A549 (cell line): Measurements from ENCODE around the gene TNMD. TPM values are rescaled to one million over a fixed set of nuclear protein-coding genes. Genes with fewer than 3 reads are reported as not detected.

Source experiments
- ATAC-seq, 2 experiments: fragments of 200-7000 bp in 1 of 2; fragments of >200 bp in 1 of 2; cut with Nextera tagmentation in 1 of 2; cut with Tn5 transposase in 1 of 2; 3 replicates each; pipeline versions ENCODE4 v1.8.0 to v1.9.1; 2018 to 2020; ENCODE audit warnings: mild to moderate bottlenecking in 1 of 2, moderate library complexity in 1 of 2
- CTCF ChIA-PET: fragments of 300-600 bp; sonication (Branson Sonifier 250); formaldehyde crosslinking; extraction: SDS; loops from one replicate; lab custom pipeline; 2021; ENCODE audit warnings: antibody characterized with exemption, inconsistent platforms; lab: Yijun Ruan, JAX
- POLR2A ChIA-PET: fragments of 350-600 bp; formaldehyde crosslinking; extraction: SDS; loops from one replicate; lab custom pipeline; 2021; ENCODE audit warnings: antibody characterized with exemption, inconsistent platforms; lab: Yijun Ruan, JAX
- DNase-seq, 2 experiments: peaks; one replicate each; pipeline versions ENCODE4 v3.0.0 to v3.0.0-alpha.2; 2011 to 2016; ENCODE audit warnings: low read depth in 1 of 2, low spot score in 1 of 2
- FAIRE-seq: peaks from 2 replicates; lab custom pipeline; 2011; peaks lifted over from hg19 to GRCh38; lab: Jason Lieb, UNC
- H3K27ac ChIP-seq, 2 experiments: fragments of >200 bp; sonication (Bioruptor Twin); formaldehyde crosslinking; 3 replicates each; pipeline ENCODE4 v1.5.1; 2016 to 2017
- H3K4me1 ChIP-seq: fragments of >200 bp; sonication (Bioruptor Twin); formaldehyde crosslinking; 3 replicates; pipeline ENCODE4 v1.6.1; 2016
- H3K4me2 ChIP-seq: fragments of >200 bp; sonication (Bioruptor Twin); formaldehyde crosslinking; 3 replicates; pipeline ENCODE4 v1.6.1; 2016
- H3K4me3 ChIP-seq: fragments of >200 bp; sonication (Bioruptor Twin); formaldehyde crosslinking; 3 replicates; pipeline ENCODE4 v1.5.1; 2016
- H3K9me3 ChIP-seq: fragments of >200 bp; sonication (Bioruptor Twin); formaldehyde crosslinking; 3 replicates; pipeline ENCODE4 v1.6.1; 2016
- CBX8 ChIP-seq: fragments of 200-600 bp; sonication (generic); IDR thresholded peaks from 2 replicates; pipeline ENCODE4 v1.6.1; 2016
- CEBPB ChIP-seq, 2 experiments: fragments of >200 bp in 1 of 2; sonication (Bioruptor Twin) in 1 of 2; formaldehyde crosslinking in 1 of 2; IDR thresholded peaks; 2 replicates each; pipeline ENCODE4 v1.6.1; 2012 to 2016
- EHMT2 ChIP-seq: fragments of 200-600 bp; sonication (generic); IDR thresholded peaks from 2 replicates; pipeline ENCODE4 v1.6.1; 2016; ENCODE audit warnings: antibody characterized with exemption, low read depth, mild to moderate bottlenecking, moderate library complexity
- HOXA7 ChIP-seq: fragments of 250-450 bp; sonication (Bioruptor Pico); IDR thresholded peaks from 2 replicates; pipeline ENCODE4 v1.5.0; 2020; ENCODE audit warnings: mild to moderate bottlenecking, moderate library complexity
- KDM1A ChIP-seq: fragments of 200-600 bp; sonication (generic); IDR thresholded peaks from 2 replicates; pipeline ENCODE4 v1.6.1; 2016; ENCODE audit warnings: low read depth, mild to moderate bottlenecking
- KDM5A ChIP-seq: fragments of 200-600 bp; sonication (generic); IDR thresholded peaks from 2 replicates; pipeline ENCODE4 v1.6.1; 2016; ENCODE audit warnings: antibody characterized with exemption, mild to moderate bottlenecking
- MAFK ChIP-seq: fragments of 450-650 bp; IDR thresholded peaks from 2 replicates; pipeline ENCODE4 v1.6.1; 2014; ENCODE audit not compliant: partially characterized antibody
- PHF8 ChIP-seq: fragments of 200-600 bp; sonication (generic); IDR thresholded peaks from 2 replicates; pipeline ENCODE4 v1.6.1; 2016; ENCODE audit warnings: low read depth, mild to moderate bottlenecking, antibody characterized with exemption, moderate library complexity, borderline replicate concordance
- POLR2A ChIP-seq: IDR thresholded peaks from 2 replicates; pipeline ENCODE4 v1.6.1; 2012; ENCODE audit warnings: mild to moderate bottlenecking, low read length
- RAD21 ChIP-seq, 2 experiments: fragments of >200 bp in 1 of 2; sonication (Bioruptor Twin) in 1 of 2; formaldehyde crosslinking in 1 of 2; IDR thresholded peaks in 1 of 2; conservative IDR thresholded peaks in 1 of 2; 2 replicates in 1 of 2; 3 replicates in 1 of 2; pipeline ENCODE4 v1.6.1; 2012 to 2018; ENCODE audit warnings: inconsistent platforms in 1 of 2
- RNF2 ChIP-seq: fragments of 200-600 bp; sonication (generic); IDR thresholded peaks from 2 replicates; pipeline ENCODE4 v1.6.1; 2016; ENCODE audit warnings: low read depth, mild to moderate bottlenecking, antibody characterized with exemption, moderate library complexity, borderline replicate concordance
- TFCP2L1 ChIP-seq: fragments of 250-450 bp; sonication (Bioruptor Pico); IDR thresholded peaks from 2 replicates; pipeline ENCODE4 v1.5.0; 2021; ENCODE audit warnings: mild to moderate bottlenecking
- ZFP36 ChIP-seq: fragments of 450-650 bp; IDR thresholded peaks from 2 replicates; pipeline ENCODE4 v1.6.1; 2014; ENCODE audit warnings: borderline replicate concordance; ENCODE audit not compliant: partially characterized antibody
- ZSCAN20 ChIP-seq: fragments of 250-450 bp; sonication (Bioruptor Pico); IDR thresholded peaks from 2 replicates; pipeline ENCODE4 v1.8.0; 2022; ENCODE audit warnings: mild to moderate bottlenecking, moderate library complexity
- WGBS: methylation state at CpG from one replicate; pipeline ENCODE4 v1.1.6; 2017; ENCODE audit errors: missing lambda C conversion rate; 5-methylcytosine and 5-hydroxymethylcytosine counted together
- polyA plus RNA-seq, 4 experiments: library from polyadenylated mRNA; depleted of rRNA in 3 of 4; stranded (reverse); fragments of >200 nt; fragmentation: RNase III in 1 of 4; extraction: RNeasy Plus Mini Kit Qiagen cat#74134 plus additional on column Dnase treatment in 1 of 4; gene quantifications; 2 replicates in 3 of 4; 3 replicates in 1 of 4; pipeline ENCODE4 v1.2.3, GENCODE V29; 2011 to 2017
- TF ChIP-seq, protein P1 (sequence below): fragments of >200 bp; sonication (Bioruptor Twin); formaldehyde crosslinking; IDR thresholded peaks from 3 replicates; pipeline ENCODE4 v1.6.1; 2016
- TF ChIP-seq, protein P2 (sequence below): fragments of >200 bp; sonication (Bioruptor Twin); formaldehyde crosslinking; IDR thresholded peaks from 3 replicates; pipeline ENCODE4 v1.5.1; 2016

Gene TNMD
- polyA plus RNA-seq, 2 of the 4 experiments (the other 2 are of a cell fraction): not detected

DNA sequence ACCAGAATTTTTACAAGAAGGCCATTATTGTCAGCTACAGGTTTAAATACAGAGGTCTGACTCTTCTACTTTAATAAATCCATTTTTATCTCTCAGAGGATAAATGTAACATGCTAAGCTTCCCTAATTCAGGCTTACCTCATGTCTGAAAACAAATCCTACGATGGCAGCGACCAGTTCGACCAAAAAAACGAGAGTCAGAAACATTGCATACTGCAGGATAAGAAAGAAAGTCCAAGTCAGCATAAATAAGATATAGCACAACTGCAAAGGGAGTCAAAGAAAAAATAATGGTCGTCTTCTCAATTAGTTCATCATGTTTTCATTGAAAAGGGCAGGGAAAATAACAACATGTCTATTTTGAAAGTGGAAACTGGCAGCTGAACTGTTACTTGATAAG lies 50.3 kb downstream of the TNMD start:
- H3K4me2 ChIP-seq: peak overlapping the region; percentile 80
- H3K9me3 ChIP-seq: no peaks in the 10 kb centered on the region
- no peak overlapping the region for H3K27ac ChIP-seq
- peaks cover 8% of the 10 kb centered on the region; the same call in 2 of the 3 replicates for H3K4me1 ChIP-seq
- ATAC-seq: no peak
- TF ChIP-seq CEBPB (IDR thresholded peaks at IDR 0.05) (no peak), KDM1A (no peak), EHMT2 (no peak), HOXA7 (CRISPR knock-in tag) (no peak), CBX8 (no peak), MAFK (peak; percentile 78)
- TF ChIP-seq, protein P1, sequence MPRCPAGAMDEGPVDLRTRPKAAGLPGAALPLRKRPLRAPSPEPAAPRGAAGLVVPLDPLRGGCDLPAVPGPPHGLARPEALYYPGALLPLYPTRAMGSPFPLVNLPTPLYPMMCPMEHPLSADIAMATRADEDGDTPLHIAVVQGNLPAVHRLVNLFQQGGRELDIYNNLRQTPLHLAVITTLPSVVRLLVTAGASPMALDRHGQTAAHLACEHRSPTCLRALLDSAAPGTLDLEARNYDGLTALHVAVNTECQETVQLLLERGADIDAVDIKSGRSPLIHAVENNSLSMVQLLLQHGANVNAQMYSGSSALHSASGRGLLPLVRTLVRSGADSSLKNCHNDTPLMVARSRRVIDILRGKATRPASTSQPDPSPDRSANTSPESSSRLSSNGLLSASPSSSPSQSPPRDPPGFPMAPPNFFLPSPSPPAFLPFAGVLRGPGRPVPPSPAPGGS: no peak
- CTCF ChIA-PET: no interaction called here
- no peak for DNase-seq
- 83% methylated on average over 5 of the region's 5 CpGs for WGBS
- no peak overlapping the region for H3K4me3 ChIP-seq
- FAIRE-seq: peak; percentile 65
- POLR2A ChIA-PET: no interaction called here

DNA sequence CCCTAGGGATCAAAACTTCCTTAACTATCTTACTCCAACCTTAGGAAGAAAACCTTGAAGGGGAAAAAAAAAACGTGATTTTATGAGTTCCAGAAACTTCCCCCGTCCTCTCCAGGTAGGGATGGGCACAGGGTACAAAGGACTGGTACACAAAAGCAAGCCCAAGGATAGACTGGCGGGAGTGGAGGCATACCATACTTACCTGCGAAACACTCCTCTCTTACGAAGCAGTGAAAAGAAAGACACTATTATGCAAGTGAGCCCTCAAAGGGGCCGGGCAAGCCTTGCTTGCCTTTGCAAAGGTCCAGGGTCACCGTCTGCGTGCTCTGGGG lies 51.2 kb downstream of the TNMD start:
- Histone ChIP-seq H3K4me3 (peak overlapping the region; percentile 79), H3K9me3 (no peaks in the 10 kb centered on the region), H3K4me2 (peak overlapping the region; percentile 80), H3K4me1 (peaks cover 8% of the 10 kb centered on the region; the same call in 2 of the 3 replicates), H3K27ac (peak overlapping the region; percentile 81 to 92)
- no peak for TF ChIP-seq MAFK
- TF ChIP-seq, protein P2, sequence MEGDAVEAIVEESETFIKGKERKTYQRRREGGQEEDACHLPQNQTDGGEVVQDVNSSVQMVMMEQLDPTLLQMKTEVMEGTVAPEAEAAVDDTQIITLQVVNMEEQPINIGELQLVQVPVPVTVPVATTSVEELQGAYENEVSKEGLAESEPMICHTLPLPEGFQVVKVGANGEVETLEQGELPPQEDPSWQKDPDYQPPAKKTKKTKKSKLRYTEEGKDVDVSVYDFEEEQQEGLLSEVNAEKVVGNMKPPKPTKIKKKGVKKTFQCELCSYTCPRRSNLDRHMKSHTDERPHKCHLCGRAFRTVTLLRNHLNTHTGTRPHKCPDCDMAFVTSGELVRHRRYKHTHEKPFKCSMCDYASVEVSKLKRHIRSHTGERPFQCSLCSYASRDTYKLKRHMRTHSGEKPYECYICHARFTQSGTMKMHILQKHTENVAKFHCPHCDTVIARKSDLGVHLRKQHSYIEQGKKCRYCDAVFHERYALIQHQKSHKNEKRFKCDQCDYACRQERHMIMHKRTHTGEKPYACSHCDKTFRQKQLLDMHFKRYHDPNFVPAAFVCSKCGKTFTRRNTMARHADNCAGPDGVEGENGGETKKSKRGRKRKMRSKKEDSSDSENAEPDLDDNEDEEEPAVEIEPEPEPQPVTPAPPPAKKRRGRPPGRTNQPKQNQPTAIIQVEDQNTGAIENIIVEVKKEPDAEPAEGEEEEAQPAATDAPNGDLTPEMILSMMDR: no peak
- TF ChIP-seq ZSCAN20 (CRISPR knock-in tag): no peak
- no peak for TF ChIP-seq RNF2
- CTCF ChIA-PET: interaction anchor here (0.7 to 3.5 kb wide), 8 partner anchors 11 to 188 kb away, joined by 3 to 19 read pairs (median 7); no protein-coding TSS in a partner anchor
- WGBS: 24% methylated on average over 7 of the region's 8 CpGs
- ATAC-seq (peak; percentile 54 to 61), DNase-seq (no peak), FAIRE-seq (no peak)
- POLR2A ChIA-PET: interaction anchor here (0.6 to 1.5 kb wide), 3 partner anchors 21 to 415 kb away, joined by 4 to 14 read pairs (median 4); no protein-coding TSS in a partner anchor

DNA sequence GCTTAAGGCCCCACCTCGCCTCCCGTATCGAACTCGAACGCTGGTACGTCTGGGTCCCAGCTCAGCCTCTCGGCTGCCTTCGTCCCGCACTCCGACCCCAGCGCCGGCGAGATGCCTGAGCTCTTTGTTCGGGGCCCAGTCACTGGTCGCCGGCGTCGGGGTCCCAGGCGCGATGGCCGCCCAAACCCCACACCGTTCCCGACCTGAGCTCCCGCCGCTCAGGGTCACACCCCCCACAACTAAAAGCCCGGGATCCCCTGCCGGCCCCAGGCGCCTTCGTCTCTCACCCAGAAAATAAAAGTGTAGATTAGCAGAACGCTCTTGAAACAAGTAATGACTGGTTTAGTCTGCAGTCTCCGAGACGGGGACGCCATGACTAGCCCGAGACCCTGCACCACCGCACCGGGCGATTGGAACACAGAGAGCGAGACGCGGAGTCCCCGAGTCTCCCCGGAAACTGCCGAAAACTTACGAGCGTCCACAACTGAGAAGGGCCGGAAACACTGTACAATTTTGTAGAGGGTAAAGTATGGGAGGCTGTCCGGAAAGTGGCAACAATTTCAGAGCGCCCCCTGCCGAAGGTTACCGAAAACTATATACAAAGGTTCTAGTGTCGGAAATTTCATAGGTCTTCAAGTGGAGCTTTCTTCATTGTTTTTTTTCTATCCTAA lies 51.7 kb downstream of the TNMD start, which contains the start of gene TSPAN6:
Gene TSPAN6, minus strand, starts transcription at position 486 of the 671 bp plus-strand sequence. Its CDS starts 112 bp downstream, at position 374.
- peak within 1 kb of the TSS; percentile 79 for H3K4me3 ChIP-seq
- WGBS: 2% methylated on average over 19 of the region's 51 CpGs
- DNase-seq (peak; percentile 87 to 91), FAIRE-seq (peak; percentile 97), ATAC-seq (peak; percentile 100)
- POLR2A ChIA-PET: interaction anchor here (0.6 to 1.5 kb wide), 4 partner anchors 13 to 414 kb away, joined by 4 to 14 read pairs (median 4); no protein-coding TSS in a partner anchor
- CTCF ChIA-PET: interaction anchor here (0.6 to 3.5 kb wide), 20 partner anchors 9 to 223 kb away, joined by 3 to 19 read pairs (median 4); no protein-coding TSS in a partner anchor
- TF ChIP-seq PHF8 (peak; percentile 77; the same call in 1 of the 2 replicates), TFCP2L1 (CRISPR knock-in tag) (no peak), RAD21 (conservative IDR thresholded peaks at IDR 0.05 in 1 of 2, IDR thresholded peaks at IDR 0.05 in 1 of 2) (peak; percentile 31 to 45; a peak in 2 of 5 replicates), POLR2A (peak; percentile 54), KDM5A (peak; percentile 57; the same call in 1 of the 2 replicates), ZFP36 (no peak)
- TF ChIP-seq, protein P2: peak; percentile 69
- H3K4me1 ChIP-seq: peaks cover 8% of the 10 kb centered on the region; the same call in 2 of the 3 replicates
- peak within 1 kb of the TSS; percentile 80 for H3K4me2 ChIP-seq
- peak within 1 kb of the TSS; percentile 81 to 92 for H3K27ac ChIP-seq
- no peaks in the 10 kb centered on the region for H3K9me3 ChIP-seq
